HG02884 (cell line): ENCODE data around the gene BCAP31.
"Not testable (repeated sequence)": the region's sequence is repeated elsewhere in the genome, so short reads cannot be mapped to it uniquely, and the experiment has no call there.

Experiments
- ATAC-seq: cut with Tn5 transposase; IDR thresholded peaks from one replicate; pipeline ENCODE4 v1.9.1; 2021; ENCODE audit warnings: mild to moderate bottlenecking, moderate library complexity; ENCODE audit not compliant: unreplicated experiment

The BCAP31 gene

DNA sequence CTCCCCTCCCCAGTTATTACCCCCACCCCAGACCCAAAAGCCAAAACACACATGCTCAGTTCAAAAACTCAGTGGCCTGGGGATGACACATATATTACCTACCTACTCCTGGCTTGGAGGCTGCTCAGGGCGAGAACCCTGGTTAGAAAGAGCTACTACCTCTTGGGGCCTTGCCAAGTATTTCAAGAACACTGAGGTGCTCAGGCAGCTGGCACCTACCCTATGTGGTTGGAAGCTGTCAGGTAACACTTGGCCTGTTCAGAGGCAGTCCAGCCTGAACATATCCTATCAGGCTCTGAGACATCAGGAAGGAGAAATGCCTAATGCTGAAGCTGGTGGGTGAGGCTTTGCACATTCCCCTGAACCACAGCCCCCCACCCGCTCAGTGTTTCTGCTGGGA lies 4.9 kb downstream of the BCAP31 start:
- no peak for ATAC-seq

- ATAC-seq, result no peak
Observed at GRCh38 chrX:153717445-153717844, 6.7 kb downstream of the BCAP31 start.

DNA sequence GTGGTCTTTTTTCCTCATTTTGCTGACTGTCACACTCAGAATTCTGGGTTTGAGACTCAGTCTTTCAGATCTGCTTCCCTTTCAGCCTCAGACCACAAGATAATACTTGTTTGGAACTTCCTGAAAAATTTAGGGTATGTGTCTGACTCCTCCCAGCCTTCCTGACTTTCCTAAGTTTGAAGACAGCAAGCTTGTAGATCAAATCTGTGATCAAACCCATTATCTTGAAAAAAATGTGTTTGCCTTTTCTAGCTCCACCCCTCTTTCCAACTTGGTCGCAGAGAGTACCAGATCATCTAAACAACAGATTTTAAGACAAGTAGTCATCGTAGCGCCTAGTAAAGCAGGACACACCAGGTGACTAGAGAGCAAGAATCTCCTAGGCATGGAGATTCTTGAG lies 9.9 kb downstream of the BCAP31 start:
- ATAC-seq, result no peak

DNA sequence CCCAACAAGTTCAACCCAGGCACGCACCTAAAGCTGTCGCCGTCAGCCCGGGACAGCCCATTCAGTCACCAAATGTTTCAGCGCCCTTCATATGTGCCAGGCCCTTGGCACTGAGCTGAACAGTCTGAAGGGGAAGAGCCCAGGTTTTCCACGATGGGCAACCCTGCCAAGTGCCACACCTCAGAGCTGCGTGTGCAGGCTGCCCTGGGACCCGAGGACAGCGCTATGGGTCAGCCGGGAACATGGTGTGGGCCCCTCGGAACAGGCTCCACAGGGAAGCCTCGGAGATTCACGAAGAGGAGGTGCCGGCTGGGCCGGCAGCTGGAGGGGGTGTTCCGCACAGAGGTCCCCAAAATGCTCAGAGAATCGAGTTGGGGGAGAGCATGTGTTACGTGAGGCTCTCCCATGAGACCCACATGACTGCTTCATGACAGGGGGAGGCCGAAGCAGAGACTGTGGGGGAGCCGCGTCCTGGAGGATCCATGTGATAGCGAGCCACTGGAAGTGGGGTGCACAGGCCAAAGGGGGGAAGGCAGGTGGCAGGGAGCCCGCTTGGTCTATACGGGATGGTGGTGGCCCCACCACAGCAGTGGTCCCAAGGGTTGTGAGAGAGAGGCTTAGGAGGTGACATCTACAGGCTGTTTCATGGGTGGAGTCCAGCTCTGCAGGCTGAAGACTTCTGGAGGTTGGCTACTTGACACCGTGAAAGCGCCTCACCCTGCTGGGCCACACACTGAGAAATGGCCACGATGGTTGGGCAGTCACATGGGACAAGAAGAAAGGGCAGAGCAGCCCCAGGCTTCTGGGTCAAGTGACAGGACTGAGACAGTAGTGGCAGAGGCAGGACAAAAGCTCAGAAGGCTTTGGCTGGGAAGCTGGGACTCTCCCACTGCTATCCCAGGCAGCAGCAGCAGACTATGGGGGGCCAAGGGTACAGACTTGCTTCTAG lies 14.2 kb downstream of the BCAP31 start:
- no peak for ATAC-seq

GRCh38 chrX:153708415-153708814 lies 15.8 kb downstream of the BCAP31 start:
- no peak for ATAC-seq

GRCh38 chrX:153707406-153707805 lies 16.8 kb downstream of the BCAP31 start:
- ATAC-seq, result no peak

- no peak for ATAC-seq
Observed at GRCh38 chrX:153706799-153707198, 17.4 kb downstream of the BCAP31 start.

DNA sequence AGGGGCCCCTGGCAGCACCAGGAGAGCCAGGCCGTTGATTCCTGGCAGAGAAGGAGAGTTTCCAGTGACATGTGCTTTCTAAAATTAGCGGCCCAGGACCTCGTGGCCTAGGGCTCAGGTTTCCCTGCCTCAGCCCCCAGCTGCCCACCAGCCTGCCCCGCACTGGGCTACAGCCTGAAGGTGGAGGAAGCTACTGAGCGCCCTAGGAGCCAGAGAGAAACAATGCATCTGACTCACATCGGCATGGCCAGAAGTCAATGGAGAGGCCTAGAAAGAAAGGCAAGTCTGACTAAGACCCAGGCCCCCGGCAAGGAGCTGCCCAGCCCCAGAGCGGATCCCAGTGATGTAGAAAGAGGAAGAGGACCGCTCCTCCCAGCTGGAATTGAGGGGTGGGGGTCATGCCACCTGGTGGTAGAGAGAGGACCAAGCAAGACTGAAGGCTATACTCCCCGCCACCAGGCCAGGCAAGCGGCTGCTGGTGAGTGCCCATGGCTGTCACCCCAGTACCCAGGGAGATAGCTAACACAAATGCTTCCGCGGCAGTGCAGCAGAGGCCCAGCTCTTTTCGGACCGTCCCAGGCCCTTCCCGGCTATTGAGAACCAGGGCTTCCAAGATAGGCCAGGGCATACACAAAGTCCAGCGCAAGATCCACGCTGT lies 18.7 kb downstream of the BCAP31 start:
- not testable (repeated sequence) for ATAC-seq

GRCh38 chrX:153704631-153705402 lies 19.4 kb downstream of the BCAP31 start:
- ATAC-seq, result not testable (repeated sequence)

DNA sequence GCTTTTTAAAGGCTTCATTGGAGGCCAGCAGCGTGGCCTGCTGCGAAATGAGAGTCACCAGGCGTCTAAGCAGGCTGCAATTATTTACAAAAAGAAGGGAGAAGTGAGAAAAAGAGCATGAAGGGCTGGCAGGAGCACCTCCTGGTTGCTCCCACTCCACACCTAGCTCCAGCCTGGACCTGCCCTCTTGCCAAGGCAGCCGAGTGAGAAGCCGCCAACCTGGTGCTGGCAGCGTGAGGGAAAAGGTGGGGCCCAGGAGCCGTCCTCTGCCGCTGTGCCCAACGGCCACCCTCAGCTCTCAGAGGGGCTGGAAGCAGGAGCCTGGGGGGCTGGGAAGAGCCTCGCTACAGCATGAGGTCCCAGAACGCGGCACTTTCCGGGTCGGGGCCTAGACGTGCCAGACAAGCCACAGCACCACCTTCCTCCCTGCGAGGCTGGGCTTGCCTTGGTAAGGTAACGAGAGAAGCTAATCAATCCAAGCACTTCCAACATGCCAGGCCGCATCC lies 20.1 kb downstream of the BCAP31 start:
- no peak for ATAC-seq

DNA sequence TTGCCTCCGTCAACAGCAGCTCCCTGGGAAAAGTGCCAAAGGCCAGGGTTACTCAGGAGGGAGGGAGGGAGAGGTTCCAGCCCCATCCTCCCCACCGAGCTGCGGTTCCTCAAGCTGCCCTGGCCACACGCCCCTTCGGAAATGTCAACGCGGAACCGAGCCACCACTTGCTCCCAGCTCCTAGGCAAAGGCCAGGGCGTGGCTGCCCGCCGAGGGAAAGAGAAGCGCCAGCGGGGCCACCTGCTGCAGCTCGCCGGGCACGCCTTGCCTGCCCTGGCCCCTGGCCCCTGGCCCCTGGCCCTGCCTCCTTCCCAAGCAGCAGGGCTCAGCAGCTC lies 21.2 kb downstream of the BCAP31 start:
- no peak for ATAC-seq

DNA sequence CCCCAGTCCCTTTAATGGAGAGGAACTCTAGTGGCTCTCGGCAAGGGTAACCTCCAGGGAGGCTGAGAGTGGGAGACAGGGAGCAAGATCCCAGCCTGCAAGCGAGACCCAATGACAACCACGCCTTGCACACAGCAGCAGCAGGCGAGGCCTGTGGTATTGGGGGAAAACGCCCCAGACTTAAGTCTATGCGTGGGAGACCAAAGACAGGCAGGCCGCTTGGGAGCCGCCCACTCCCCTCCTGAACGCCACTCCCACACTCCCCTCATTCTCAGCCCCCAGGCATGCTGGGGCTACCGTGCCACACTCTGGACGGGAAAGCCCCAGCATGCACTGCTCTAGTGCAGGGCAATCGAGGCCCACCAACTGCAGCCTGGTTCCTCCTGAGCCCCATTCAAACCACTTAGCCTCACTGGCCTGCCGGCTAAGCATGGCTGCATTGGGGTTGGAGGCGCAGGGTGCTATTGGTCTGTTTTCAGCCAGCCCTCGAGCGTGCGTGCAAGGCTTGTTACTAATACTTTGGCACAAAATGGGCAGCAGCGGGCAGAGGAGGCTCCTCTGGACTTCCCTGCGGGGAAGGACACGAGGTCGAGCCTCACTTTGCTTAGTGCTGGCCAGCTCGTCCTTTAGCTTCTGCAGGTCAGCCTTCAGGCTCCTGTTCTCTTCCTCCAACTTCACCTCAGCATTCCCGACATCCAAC lies 21.7 kb downstream of the BCAP31 start:
- no peak for ATAC-seq

DNA sequence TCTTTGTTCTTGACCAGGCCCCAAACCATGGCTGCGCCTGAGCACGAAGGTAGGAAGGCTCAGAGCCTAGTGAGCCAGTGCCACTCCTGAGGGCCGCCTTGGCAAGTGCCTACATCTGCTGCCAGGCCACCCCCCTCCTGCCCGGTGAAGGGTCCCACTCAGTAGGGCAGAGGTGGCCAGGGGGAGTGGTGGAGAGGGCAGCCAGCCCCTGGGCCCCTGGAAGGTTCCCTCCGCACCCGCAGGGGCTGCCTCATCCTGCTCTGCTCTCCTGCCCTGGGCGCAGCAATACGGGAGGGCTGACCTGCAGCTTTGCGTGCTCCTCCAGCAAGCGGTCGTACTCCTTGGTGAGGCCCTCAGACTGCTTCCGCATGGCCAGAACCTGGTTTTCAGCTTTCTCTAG lies 22.5 kb downstream of the BCAP31 start:
- ATAC-seq, result no peak

- no peak for ATAC-seq
Observed at GRCh38 chrX:153700967-153701366, 23.2 kb downstream of the BCAP31 start.

GRCh38 chrX:153700376-153700945 lies 23.7 kb downstream of the BCAP31 start:
- ATAC-seq, result no peak

DNA sequence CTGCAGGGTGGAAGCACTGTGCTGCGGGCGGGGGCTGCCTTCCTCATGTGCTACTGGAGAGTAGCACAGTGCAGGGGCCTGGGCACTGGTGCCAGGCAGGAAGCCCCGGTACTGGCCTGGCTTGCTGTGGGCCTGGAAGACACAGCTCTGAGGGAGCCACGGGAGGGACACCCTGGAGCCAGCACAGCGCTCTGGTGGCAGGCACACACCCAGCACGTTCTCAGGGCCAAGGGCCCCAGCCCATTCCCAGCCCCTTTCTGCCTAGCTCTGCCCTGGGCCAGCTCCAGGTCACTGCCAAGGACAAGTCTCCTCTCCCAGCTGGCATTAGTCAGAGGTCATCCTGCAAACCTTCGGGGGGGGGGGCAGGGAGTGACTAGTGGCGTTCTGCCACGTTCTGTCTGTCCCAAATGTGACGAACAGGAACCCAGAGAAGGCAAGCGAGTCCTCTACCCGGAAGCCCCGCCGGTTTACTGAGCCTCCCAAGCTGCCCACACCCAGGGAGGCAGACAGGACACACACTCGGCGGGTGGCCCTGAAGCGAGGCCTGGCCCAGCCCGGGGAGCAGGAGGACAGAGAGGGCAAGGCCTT lies 24.3 kb downstream of the BCAP31 start:
- not testable (repeated sequence) for ATAC-seq

- ATAC-seq, result not testable (repeated sequence)
Observed at GRCh38 chrX:153699210-153699783, 24.9 kb downstream of the BCAP31 start.

DNA sequence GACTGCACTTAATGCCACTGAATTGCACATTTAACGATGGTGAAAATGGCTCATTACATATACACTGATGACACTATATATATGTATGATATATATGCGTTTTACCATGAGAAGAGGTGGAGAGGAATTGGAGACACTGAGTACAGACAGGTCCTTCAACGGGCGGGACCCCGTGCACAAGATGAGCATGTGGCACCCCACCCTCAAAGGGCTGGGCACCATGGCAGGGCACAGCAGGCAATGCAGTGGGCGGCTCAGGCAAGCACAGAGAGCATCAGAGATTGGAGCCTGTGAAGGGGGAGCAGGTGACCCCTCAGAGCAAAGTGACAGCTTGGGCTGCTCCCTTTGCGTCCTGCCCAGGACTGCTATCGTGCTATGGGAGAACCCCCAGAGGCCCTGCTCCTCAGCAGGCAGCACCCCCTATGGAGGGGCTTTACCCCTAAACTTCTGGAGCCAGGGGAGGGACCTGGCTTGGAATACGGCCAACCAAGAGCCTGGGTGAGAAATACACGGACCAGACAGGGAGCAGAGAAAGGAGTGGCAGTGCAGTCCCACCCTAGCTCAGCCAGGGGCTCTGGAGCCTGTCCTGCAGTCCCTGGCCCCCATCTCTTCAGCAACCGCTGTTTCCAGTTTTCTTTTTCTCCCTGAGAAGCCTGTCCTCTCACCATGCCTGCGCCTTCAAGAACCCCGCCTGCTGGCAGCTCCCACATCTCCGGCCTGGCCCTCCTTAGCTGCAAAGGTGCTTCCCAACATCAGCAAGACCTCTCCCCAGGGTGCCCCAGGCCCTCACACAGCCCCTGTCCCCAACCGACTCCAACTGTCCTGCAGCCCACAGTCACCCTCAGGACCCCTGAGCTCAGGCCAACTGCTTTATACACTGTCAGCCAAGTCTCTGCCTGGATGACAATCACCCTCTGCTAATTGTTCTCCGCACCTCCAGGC lies 26.0 kb downstream of the BCAP31 start:
- no peak for ATAC-seq
